NCI-H1930 (cell line): ENCODE results near the gene ARRB1.

Experiments used
- DNase-seq, 2 experiments: peaks; one replicate each; lab custom pipeline; 2025; lab: John Stamatoyannopoulos, UW

ARRB1 gene

GRCh38 chr11:75254326-75254725 is 97.1 kb downstream of the ARRB1 start:
- no peak for DNase-seq

GRCh38 chr11:75249704-75250103 is 101.8 kb downstream of the ARRB1 start:
- no peak for DNase-seq

GRCh38 chr11:75248924-75249256 is 102.6 kb downstream of the ARRB1 start:
- DNase-seq: no peak

GRCh38 chr11:75246671-75247350 is 104.7 kb downstream of the ARRB1 start:
- no peak for DNase-seq

GRCh38 chr11:75246006-75246670 is 105.3 kb downstream of the ARRB1 start:
- DNase-seq: no peak

GRCh38 chr11:75245356-75246005 is 106.0 kb downstream of the ARRB1 start:
- no peak for DNase-seq

GRCh38 chr11:75244052-75244814 is 107.2 kb downstream of the ARRB1 start:
- no peak for DNase-seq

GRCh38 chr11:75242722-75243600 is 108.5 kb downstream of the ARRB1 start:
- DNase-seq: no peak

- no peak for DNase-seq
Observed at GRCh38 chr11:75241906-75242644, 109.4 kb downstream of the ARRB1 start.

- peak; percentile 70 to 92 for DNase-seq
Observed at GRCh38 chr11:75241036-75241905, 110.2 kb downstream of the ARRB1 start.

GRCh38 chr11:75240311-75241035 is 111.0 kb downstream of the ARRB1 start, which contains the start of gene TPBGL:
Gene TPBGL, plus strand, starts transcription at chr11:75240774. Its CDS starts 276 bp downstream, at chr11:75241050.
- peak in 1 of 2 experiments; percentile 8 for DNase-seq

GRCh38 chr11:75239531-75240290 is 111.8 kb downstream of the ARRB1 start:
- no peak for DNase-seq

GRCh38 chr11:75238595-75239440 is 112.6 kb downstream of the ARRB1 start:
- DNase-seq: no peak

GRCh38 chr11:75237050-75237449 is 114.4 kb downstream of the ARRB1 start:
- DNase-seq: no peak

GRCh38 chr11:75236062-75236461 is 115.4 kb downstream of the ARRB1 start:
- DNase-seq: no peak

- DNase-seq: no peak
Observed at GRCh38 chr11:75233754-75234172, 117.7 kb downstream of the ARRB1 start.

GRCh38 chr11:75230621-75231020 is 120.8 kb downstream of the ARRB1 start:
- DNase-seq: no peak
